ENCODE data around the gene TNFSF11. TPM values are rescaled to one million over a fixed set of nuclear protein-coding genes. Genes with fewer than 3 reads are reported as not detected.

The TNFSF11 gene
- total RNA-seq, 1 donor from 2014 or later = not detected

- Histone ChIP-seq H3K4me1 (no peaks in the 10 kb centered on the region), H3K4me3 (no peak overlapping the region), H3K27ac (no peak overlapping the region), H3K9me3 (no peaks in the 10 kb centered on the region), H3K27me3 (no peaks in the 10 kb centered on the region), H3K36me3 (no peaks in the 10 kb centered on the region)
- intact Hi-C loops (cut with DNase I) = no loop called here
- TF ChIP-seq POLR2AphosphoS5 (IDR thresholded peaks at IDR 0.05; ENCODE audit: insufficient read depth in 1 of 2, low read depth in 1 of 2) (no peak), CTCF (IDR thresholded peaks at IDR 0.05) (no peak), POLR2A (IDR thresholded peaks at IDR 0.05) (no peak)
- no peak for DNase-seq (ENCODE audit: extremely low spot score in 2 of 2)
Observed at GRCh38 chr13:42607546-42607945, 33.6 kb downstream of the TNFSF11 start.

GRCh38 chr13:42610649-42611048, 36.7 kb downstream of the TNFSF11 start:
- H3K9me3 ChIP-seq = no peaks in the 10 kb centered on the region
- no peak overlapping the region for H3K4me3 ChIP-seq
- TF ChIP-seq POLR2A (IDR thresholded peaks at IDR 0.05) (no peak), CTCF (IDR thresholded peaks at IDR 0.05) (no peak), POLR2AphosphoS5 (IDR thresholded peaks at IDR 0.05; ENCODE audit: insufficient read depth in 1 of 2, low read depth in 1 of 2) (no peak)
- no peak overlapping the region for H3K27ac ChIP-seq
- no peaks in the 10 kb centered on the region for H3K36me3 ChIP-seq
- intact Hi-C loops (cut with DNase I) = no loop called here
- H3K4me1 ChIP-seq = no peaks in the 10 kb centered on the region
- DNase-seq (ENCODE audit: extremely low spot score in 2 of 2) = no peak
- no peaks in the 10 kb centered on the region for H3K27me3 ChIP-seq

- intact Hi-C loops (cut with DNase I) = no loop called here
- Histone ChIP-seq H3K9me3 (no peaks in the 10 kb centered on the region), H3K27me3 (no peaks in the 10 kb centered on the region), H3K27ac (no peak overlapping the region), H3K4me3 (no peak overlapping the region), H3K36me3 (no peaks in the 10 kb centered on the region), H3K4me1 (no peaks in the 10 kb centered on the region)
- DNase-seq (ENCODE audit: extremely low spot score in 2 of 2) = no peak
- TF ChIP-seq POLR2AphosphoS5 (IDR thresholded peaks at IDR 0.05; ENCODE audit: insufficient read depth in 1 of 2, low read depth in 1 of 2) = no peak
- TF ChIP-seq CTCF (IDR thresholded peaks at IDR 0.05) = no peak
- TF ChIP-seq POLR2A (IDR thresholded peaks at IDR 0.05) = no peak
Observed at GRCh38 chr13:42611086-42611779, 37.3 kb downstream of the TNFSF11 start.

GRCh38 chr13:42612021-42612765, 38.2 kb downstream of the TNFSF11 start:
- Histone ChIP-seq H3K4me3 (no peak overlapping the region), H3K4me1 (no peaks in the 10 kb centered on the region), H3K36me3 (no peaks in the 10 kb centered on the region), H3K27me3 (no peaks in the 10 kb centered on the region), H3K27ac (no peak overlapping the region), H3K9me3 (no peaks in the 10 kb centered on the region)
- intact Hi-C loops (cut with DNase I) = no loop called here
- TF ChIP-seq CTCF (IDR thresholded peaks at IDR 0.05) = no peak
- no peak for TF ChIP-seq POLR2AphosphoS5 (IDR thresholded peaks at IDR 0.05; ENCODE audit: insufficient read depth in 1 of 2, low read depth in 1 of 2)
- no peak for TF ChIP-seq POLR2A (IDR thresholded peaks at IDR 0.05)
- no peak for DNase-seq (ENCODE audit: extremely low spot score in 2 of 2)
